DOHH2 (cell line): ENCODE measurements around the gene PICALM.

Experiments used
- H3F3A ChIP-seq: fragments of 200-600 bp; sonication (generic), shearing (Covaris generic); 2 replicates; pipeline ENCODE4 v1.6.0; 2016; ENCODE audit warnings: antibody characterized with exemption, mild to moderate bottlenecking; ENCODE audit not compliant: control insufficient read depth, insufficient read depth
- H3K27ac ChIP-seq: fragments of 200-600 bp; sonication (generic); 2 replicates; pipeline ENCODE4 v1.5.1; 2014; ENCODE audit warnings: low read depth, mild to moderate bottlenecking, low read length, moderate library complexity
- H3K27me3 ChIP-seq: fragments of 200-600 bp; sonication (generic); 2 replicates; pipeline ENCODE4 v1.6.1; 2014; ENCODE audit warnings: mild to moderate bottlenecking, low read length, mixed read lengths; ENCODE audit not compliant: control insufficient read depth
- H3K36me3 ChIP-seq: fragments of 200-600 bp; sonication (generic); 2 replicates; pipeline ENCODE4 v1.6.1; 2014; ENCODE audit warnings: mild to moderate bottlenecking, low read length, moderate library complexity, mixed read lengths; ENCODE audit not compliant: control insufficient read depth
- H3K4me1 ChIP-seq: fragments of 200-600 bp; sonication (generic); 2 replicates; pipeline ENCODE4 v1.6.1; 2014; ENCODE audit warnings: mild to moderate bottlenecking, low read length, mixed read lengths; ENCODE audit not compliant: control insufficient read depth
- H3K4me2 ChIP-seq: fragments of 200-600 bp; sonication (generic); 2 replicates; pipeline ENCODE4 v1.6.0; 2014; ENCODE audit warnings: mild to moderate bottlenecking, low read length, moderate library complexity
- H3K4me3 ChIP-seq: fragments of 200-600 bp; sonication (generic); 2 replicates; pipeline ENCODE4 v1.5.1; 2014; ENCODE audit warnings: mild to moderate bottlenecking, low read length, mixed read lengths
- H3K79me2 ChIP-seq: fragments of 200-600 bp; sonication (generic); 2 replicates; pipeline ENCODE4 v1.6.1; 2014; ENCODE audit warnings: mild to moderate bottlenecking, low read length, mixed read lengths; ENCODE audit not compliant: control insufficient read depth
- H3K9me2 ChIP-seq: fragments of 200-600 bp; sonication (generic); replicated peaks from 2 replicates; pipeline ENCODE4 v1.6.1; 2014; ENCODE audit warnings: mild to moderate bottlenecking, low read length, mixed read lengths; ENCODE audit not compliant: control insufficient read depth
- H3K9me3 ChIP-seq: fragments of 200-600 bp; sonication (generic); 2 replicates; pipeline ENCODE4 v1.6.1; 2014; ENCODE audit warnings: antibody characterized with exemption, low read length, mixed read lengths; ENCODE audit not compliant: control insufficient read depth, insufficient read depth
- H4K20me1 ChIP-seq: fragments of 200-600 bp; sonication (generic); 2 replicates; pipeline ENCODE4 v1.6.0; 2014; ENCODE audit warnings: low read depth, mild to moderate bottlenecking, antibody characterized with exemption, low read length, moderate library complexity; ENCODE audit not compliant: control insufficient read depth, insufficient read depth
- CTCF ChIP-seq: fragments of 200-600 bp; sonication (generic); IDR thresholded peaks from one replicate; pipeline ENCODE4 v1.5.1; 2014; ENCODE audit warnings: antibody characterized with exemption, mild to moderate bottlenecking, low read depth, low read length; ENCODE audit not compliant: poor library complexity, severe bottlenecking
- EZH2phosphoT487 ChIP-seq: fragments of 200-600 bp; sonication (generic); IDR thresholded peaks from 2 replicates; pipeline ENCODE4 v1.6.1; 2017; ENCODE audit warnings: borderline replicate concordance, mild to moderate bottlenecking, antibody characterized with exemption, low read length, moderate library complexity, mixed read lengths

Gene PICALM

GRCh38 chr11:85949798-85950197, 119.1 kb downstream of the PICALM start:
- no peaks in the 10 kb centered on the region for H4K20me1 ChIP-seq
- no peaks in the 10 kb centered on the region for H3K36me3 ChIP-seq
- TF ChIP-seq EZH2phosphoT487 (no peak), CTCF (no peak)
- H3K27ac ChIP-seq, result no peak overlapping the region
- H3K79me2 ChIP-seq, result no peaks in the 10 kb centered on the region
- no peaks in the 10 kb centered on the region for H3K9me2 ChIP-seq
- no peaks in the 10 kb centered on the region for H3F3A ChIP-seq
- no peak overlapping the region for H3K4me2 ChIP-seq
- H3K9me3 ChIP-seq, result peaks cover 9% of the 10 kb centered on the region; the same call in 1 of the 2 replicates
- no peak overlapping the region for H3K4me3 ChIP-seq
- H3K4me1 ChIP-seq, result peaks cover 6% of the 10 kb centered on the region; the same call in 1 of the 2 replicates
- H3K27me3 ChIP-seq, result no peaks in the 10 kb centered on the region

- TF ChIP-seq CTCF (no peak), EZH2phosphoT487 (no peak)
- no peak overlapping the region for H3K27ac ChIP-seq
- H3K4me1 ChIP-seq, result peaks cover 6% of the 10 kb centered on the region; the same call in 1 of the 2 replicates
- H4K20me1 ChIP-seq, result no peaks in the 10 kb centered on the region
- H3K79me2 ChIP-seq, result no peaks in the 10 kb centered on the region
- H3K36me3 ChIP-seq, result no peaks in the 10 kb centered on the region
- no peaks in the 10 kb centered on the region for H3K27me3 ChIP-seq
- no peak overlapping the region for H3K4me3 ChIP-seq
- H3K9me2 ChIP-seq, result no peaks in the 10 kb centered on the region
- no peaks in the 10 kb centered on the region for H3F3A ChIP-seq
- peaks cover 10% of the 10 kb centered on the region; the same call in 1 of the 2 replicates for H3K9me3 ChIP-seq
- H3K4me2 ChIP-seq, result no peak overlapping the region
These were observed 120.0 kb downstream of the PICALM start for GRCh38 chr11:85948884-85949283.

GRCh38 chr11:85947431-85948272, 121.2 kb downstream of the PICALM start:
- Histone ChIP-seq H3K27ac (no peak overlapping the region), H4K20me1 (no peaks in the 10 kb centered on the region), H3K36me3 (no peaks in the 10 kb centered on the region), H3K4me1 (peaks cover 6% of the 10 kb centered on the region; the same call in 1 of the 2 replicates), H3F3A (no peaks in the 10 kb centered on the region), H3K4me2 (no peak overlapping the region), H3K27me3 (no peaks in the 10 kb centered on the region), H3K4me3 (no peak overlapping the region), H3K9me2 (no peaks in the 10 kb centered on the region), H3K9me3 (peaks cover 10% of the 10 kb centered on the region; the same call in 1 of the 2 replicates), H3K79me2 (no peaks in the 10 kb centered on the region)
- TF ChIP-seq CTCF, result no peak
- no peak for TF ChIP-seq EZH2phosphoT487
